Measurements from ENCODE around the gene FKBP1B.
A peak's percentile ranks its signal among the peaks of the same experiment; 100 is the strongest.
"Not testable (repeated sequence)": the region's sequence is repeated elsewhere in the genome, so short reads cannot be mapped to it uniquely, and the experiment has no call there.

Gene FKBP1B

DNA sequence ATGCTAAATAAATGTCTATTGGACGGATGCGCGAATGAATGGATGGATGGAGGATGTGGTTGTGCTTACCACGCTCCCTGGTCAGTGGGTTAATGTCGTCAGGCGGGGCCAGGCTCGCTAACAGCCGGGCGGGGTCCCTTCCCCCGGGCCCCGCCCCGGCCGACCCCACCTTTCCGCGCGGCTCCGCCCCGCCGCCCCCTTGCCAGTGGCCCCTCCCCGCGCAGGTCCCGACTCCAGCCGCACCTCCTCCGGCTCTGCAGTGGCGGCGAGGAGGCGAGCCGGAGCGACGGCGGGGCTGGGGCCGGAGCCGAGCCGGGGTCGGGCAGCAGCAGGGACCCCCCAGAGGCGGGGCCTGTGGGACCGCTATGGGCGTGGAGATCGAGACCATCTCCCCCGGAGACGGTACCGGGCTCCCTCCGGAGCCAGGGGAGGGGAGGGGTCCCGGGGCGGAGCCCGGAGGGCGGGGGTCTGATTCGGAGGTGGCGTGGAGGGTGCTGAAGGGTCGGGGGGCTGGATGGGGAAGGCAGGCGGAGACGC is at the start of gene FKBP1B:
FKBP1B (plus strand) TSS at position 257 of the 537 bp plus-strand sequence; CDS start at position 366, 109 bp downstream.
- DNase-seq: peak; percentile 57

DNA sequence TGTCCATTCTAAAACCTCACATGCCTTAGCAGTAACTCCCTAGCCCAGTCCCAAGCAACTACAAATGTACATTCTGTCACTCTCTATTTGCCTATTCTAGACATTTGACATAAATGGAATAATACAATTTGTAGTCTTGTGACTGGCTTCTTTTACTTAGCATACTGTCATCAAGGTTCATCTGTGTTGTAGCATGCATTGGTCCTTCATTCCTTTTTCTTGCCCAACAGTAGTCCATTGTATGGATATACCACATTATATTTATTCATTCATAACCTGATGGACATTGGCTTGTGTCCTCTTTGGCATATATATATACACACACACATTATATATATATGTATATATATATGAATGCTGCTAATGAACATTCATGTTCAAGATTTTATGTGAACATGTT is 41.8 kb upstream of the FKBP1B start:
- no peak for DNase-seq

DNA sequence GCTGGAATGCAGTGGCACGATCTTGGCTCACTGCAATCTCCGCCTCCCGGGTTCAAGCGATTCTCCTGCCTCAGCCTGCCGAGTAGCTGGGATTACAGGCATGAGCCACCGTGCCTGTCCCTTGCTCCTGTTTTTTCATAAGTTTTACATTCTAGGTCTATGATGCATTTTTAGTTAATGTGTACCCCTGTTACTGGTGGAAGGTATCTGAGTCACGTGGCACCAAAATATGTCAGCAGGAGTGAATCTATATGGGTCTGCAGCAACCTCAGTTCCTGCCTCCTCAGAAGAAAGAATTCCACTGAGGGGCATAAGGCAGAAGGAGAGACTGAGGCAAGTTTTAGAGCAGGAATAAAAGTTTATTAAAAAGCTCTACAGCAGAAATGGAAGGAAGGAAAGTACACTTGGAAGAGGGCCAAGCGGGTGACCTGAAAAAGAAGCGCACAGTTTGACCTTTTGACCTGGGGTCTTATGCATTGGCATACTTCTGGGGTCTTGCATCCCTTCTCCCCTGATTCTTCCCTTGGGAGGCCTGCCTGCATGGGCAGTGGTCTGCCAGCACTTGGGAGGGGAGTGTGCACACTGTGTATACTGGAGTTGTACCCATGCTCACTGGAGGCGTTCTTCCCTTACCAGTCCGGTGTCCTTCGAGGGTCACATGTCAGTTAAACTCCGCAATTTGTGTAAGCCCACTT is 40.7 kb upstream of the FKBP1B start:
- DNase-seq: no peak

DNA sequence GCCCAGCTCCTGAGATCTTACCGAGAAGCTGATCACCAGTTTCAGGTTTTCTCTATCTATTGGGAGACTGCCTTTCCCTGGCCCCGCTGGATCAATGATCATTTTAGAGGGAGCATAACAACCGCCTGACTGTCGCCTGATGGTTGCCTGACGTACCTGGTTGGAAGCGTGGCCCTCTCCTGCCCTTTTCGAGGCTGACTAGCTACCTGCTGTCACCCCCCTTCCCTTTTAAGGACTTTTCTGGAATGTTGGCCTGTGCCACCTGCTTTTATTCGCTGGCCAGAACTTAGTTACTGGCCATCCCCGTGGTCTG is 40.2 kb upstream of the FKBP1B start:
- DNase-seq: no peak

DNA sequence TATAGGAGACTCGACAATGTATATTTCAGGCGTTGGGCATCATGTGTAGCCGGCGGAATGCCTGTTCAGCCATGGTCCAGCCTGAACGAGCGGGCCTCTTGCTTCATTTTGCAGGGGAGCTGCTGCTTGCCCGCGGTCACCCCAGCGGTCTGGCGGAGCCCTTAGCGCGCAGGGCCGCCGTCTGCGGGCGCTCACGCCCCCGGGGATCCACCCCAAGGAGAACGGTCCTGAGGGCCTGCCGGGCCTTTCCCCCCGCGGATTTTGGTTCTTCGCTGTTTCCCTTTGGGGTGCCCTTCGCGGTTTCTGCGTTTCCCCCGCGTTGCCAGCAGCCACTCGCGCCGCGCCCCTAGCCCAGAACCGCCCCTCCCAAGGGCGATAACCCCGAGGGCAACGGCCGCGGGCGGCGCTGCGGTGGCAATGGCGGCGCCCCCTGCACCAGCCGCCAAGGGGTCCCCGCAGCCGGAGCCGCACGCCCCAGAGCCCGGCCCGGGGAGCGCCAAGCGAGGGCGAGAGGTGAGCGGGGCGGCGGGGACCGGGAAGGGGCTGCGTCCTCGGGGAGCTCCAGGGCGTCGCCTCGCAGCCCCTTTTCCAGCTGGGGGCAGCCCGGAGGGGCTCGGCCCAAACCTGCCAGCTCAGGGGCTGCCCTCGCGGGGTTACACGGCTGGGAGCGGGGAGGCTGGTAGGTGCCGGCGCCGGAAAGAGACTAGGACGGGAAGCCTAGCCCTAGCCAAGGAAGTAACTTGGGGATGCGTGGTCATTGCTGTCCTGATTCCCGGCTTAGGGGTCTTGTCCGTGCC is 39.7 kb upstream of the FKBP1B start, which contains the start of gene MFSD2B:
MFSD2B (plus strand) TSS at position 406 of the 797 bp plus-strand sequence; CDS start at position 418, 12 bp downstream.
- no peak for DNase-seq

DNA sequence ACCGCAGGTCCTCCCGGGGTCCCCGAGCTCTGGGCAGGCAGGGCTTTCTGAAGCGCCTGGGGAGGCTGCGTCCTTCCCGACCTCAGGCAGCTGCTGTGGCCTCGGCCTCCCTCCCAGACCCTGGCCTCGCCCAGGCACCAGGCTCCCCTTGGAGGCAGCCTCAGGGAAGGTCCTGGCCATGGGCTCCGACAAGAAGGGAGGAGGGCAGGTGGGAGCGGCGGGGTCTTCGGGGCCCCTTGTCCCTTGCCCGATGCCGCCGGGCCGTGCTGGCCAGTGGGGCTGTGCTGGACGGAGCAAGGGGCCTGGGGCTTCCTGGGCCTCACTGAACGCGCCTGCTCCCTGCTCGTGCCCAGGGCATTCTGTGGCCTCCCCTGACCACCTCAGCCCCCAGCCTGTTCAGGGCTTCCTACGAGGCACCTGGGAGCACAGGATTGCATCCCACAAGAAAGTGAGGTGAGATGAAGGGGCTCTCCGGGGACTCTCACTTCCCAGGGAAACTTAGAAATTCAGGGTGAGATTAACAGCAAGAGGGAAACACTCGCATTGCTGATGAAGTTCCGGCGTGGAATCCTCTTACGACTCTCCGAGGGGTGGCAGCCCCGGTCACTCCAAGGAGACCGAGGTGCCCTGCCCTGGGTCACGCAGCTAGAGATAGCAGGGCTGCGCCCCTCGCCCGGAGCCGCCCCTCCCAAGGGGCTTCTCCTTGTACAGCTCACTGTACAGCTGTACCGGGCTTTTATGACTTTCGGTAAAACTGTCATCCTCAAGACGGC is 38.9 kb upstream of the FKBP1B start:
- no peak for DNase-seq

DNA sequence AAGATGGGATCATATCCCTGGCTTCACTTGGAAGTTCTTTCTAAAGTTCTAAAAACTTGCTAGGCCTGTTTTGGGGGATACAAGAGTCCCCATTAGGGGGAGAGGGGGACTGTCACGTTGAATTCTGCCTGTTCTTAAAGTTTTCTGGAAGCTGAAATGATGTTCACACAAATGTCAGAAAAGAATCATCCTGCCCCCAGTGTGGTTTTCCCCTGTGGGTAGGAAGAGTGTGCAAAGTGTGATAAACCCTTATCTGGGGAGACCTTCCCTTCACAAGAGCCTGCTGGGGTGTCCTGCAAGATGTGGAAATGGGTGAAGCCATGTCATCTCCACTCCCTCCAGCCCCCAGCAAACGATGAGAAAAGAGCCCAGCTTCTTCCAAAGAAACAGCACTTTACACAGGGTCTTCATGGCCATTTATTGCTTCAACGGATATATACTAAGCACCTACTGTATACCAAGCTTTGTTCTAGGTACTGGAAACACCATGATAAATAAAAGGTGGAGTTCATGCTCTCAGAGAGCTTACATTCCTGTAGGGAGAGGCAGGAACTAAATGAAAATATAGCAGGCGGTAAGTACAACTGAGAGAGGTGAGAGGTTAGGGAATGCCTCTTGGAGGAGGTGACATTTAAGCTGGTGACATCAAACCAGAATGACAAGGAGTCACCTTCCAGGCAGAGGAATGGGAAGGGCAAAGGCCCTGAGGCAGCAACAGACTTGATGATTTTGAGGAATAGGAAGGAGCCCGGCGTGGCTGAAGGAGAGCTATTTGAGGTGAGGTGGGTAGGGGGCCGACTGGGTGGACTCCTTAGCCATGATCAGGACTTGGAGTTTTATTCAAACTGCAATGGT is 38.1 kb upstream of the FKBP1B start:
- no peak for DNase-seq

DNA sequence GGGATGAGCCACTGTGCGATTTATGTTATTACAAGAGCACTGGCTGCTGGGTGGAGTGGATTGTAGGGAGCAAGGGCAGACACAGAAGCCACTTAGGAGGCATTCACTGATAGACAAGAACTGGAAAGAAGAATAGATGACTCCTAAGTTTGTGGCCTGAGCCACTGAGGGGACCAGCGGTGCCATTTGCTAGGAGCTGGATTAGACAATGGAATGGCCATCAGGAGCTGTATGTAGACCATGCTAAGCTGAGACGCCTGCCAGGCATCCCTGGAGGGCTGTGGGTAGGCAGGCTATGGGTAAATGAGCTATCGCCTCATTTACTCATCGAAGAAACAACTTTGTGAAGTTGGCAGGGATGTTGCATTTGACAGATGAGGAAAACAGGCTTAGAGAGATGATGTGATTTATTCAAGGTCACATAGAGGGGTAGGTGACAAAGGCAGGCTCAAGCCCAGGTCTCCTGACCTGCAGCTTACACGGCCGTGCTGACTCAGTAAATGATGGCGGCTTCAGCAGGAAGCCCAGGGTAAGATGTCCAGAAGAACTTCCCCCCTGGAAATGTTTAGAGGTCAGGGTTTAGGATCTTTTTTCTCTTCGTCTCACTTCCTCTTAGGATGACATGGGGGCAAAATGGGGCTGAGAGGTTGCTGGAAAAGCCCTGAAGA is 36.9 kb upstream of the FKBP1B start:
- DNase-seq: no peak

DNA sequence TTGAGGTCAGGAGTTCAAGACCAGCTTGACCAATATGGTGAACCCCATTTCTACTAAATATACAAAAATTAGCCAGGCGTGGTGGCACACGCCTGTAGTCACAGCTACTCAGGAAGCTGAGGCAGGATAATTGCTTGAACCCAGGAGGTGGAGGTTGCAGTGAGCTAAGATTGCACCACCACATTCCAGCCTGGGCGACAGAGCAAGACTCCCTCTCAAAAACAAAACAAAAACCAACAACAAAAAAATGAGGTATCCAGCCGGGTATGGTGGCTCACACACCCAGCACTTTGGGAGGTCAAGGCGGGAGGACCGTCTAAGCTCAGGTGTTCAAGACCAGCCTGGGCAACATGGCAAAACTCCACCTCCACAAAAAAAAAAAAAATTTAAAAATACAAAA is 34.6 kb upstream of the FKBP1B start:
- not testable (repeated sequence) for DNase-seq

DNA sequence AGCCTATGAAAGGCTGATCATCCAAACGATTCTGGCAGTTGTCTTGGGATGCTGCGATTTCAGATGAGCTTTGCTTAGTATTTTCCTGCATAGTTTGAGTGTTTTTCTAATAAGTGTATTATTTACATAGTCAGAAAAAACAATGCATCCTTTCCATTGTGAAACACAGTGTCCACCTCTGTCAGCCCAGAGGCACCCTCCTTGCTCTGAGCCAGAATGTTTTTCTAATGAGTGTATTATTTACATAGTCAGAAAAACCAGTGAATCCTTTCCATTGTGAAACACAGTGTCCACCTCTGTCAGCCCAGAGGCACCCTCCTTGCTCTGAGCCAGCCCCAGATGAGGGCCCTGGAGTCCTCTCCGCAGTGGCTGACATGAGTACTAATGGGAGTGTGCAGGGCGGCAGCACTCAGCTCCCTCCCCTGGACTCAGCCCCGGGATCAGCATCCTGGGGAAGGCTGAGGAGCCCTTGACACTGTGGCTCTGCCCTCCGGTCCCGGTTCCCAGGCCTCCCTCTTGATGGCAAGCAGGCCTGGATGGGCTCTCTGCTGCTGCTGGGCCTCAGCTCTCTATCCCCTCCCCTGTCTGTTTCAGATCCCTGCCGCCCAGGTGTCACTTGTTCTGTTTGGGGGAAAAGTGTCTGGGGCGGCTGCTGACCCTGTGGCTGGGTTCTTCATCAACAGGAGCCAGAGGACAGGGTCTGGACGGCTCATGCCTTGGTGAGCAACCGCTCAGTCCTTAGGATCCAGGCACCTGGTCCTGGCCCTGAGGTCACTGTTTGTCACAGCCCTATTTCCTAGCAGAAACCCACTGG is 33.8 kb upstream of the FKBP1B start:
- no peak for DNase-seq

DNA sequence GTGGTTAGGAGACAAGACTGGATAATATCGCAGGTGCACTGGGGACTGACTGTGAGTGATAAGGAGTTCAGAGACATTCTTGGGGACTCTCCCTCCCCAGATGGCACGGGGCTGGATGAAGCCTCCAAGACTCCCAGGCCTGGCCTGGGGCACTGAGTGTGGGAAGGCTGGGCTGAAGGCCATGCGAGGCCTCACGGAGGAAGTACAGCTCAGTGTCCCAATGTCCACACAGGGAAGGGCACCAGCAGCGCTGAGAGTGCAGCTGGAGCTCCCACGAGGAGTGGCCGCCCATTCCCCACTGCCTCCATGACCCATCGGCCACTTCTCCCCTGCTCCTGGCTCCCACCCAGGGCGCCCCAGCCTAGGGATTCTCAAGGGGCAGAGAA is 33.2 kb upstream of the FKBP1B start:
- DNase-seq: no peak

DNA sequence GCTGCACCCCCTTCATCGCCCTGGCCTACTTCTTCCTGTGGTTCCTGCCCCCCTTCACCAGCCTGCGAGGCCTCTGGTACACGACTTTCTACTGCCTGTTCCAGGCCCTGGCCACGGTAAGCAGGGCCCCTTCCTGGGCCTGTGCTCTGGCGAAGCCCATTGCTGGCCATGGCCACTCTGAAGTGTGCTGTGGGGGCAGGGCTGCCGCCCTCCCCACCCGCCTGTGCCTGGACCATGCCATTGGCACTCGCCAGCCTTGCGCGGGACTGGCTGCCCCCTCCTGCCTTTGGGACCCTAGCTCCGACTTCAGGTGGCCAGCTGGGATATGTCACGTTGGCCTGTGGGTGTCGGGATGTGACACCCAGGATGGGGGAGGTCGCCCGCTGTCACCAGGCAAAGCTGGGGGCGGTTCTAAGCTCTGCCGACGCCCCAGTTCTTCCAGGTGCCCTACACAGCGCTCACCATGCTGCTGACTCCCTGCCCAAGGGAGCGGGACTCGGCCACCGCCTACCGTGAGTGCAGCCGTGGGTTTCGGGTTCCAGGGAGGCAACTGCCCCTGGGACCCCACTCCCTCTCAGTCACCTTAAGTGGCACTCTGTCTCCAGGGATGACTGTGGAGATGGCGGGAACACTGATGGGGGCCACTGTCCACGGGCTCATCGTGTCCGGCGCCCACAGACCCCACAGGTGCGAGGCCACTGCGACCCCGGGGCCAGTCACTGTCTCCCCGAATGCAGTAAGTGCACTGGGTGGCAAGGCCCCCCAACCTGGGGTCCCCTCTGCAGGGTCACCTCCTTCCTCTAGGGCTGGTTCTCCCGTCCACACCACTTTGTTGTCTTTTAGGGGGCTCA is 32.5 kb upstream of the FKBP1B start:
- DNase-seq: no peak

DNA sequence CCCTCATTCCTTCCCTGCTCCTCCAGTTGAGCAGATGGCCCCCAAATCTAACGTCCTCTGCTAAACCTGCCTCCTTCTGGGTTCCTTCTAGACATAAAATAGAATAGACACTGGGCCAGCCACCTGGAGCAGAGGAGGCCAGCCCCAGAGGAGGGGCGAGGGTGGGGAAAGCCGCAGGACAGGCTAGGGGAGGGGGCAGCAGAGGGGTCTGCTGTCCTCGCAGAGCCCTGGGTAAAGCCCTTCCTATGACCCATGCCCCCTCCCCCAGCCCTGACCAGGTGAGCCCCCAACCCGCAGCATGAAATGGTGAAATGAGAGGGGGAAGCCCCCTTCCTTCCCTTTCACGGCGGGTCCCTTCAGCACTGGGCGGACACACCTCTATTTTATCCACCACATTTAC is 31.8 kb upstream of the FKBP1B start:
- DNase-seq: no peak

DNA sequence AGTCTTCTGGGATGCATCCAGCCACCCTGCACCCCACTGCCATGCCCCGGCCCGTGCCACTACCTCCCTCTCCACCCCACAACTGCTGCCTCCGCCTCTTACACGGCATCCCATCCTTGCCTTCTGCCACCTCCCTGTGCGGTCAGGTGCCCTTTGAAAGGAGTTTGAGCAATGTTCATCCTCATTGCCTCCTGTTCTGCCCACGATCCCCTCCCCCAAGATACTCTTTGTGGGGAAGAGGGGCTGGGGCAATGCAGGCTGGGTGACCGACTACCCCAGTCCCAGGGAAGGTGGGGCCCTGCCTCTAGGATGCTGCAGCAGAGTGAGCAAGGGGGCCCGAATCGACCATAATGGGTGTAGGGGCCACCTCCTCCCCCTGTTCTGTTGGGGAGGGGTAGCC is 31.3 kb upstream of the FKBP1B start:
- DNase-seq: no peak

DNA sequence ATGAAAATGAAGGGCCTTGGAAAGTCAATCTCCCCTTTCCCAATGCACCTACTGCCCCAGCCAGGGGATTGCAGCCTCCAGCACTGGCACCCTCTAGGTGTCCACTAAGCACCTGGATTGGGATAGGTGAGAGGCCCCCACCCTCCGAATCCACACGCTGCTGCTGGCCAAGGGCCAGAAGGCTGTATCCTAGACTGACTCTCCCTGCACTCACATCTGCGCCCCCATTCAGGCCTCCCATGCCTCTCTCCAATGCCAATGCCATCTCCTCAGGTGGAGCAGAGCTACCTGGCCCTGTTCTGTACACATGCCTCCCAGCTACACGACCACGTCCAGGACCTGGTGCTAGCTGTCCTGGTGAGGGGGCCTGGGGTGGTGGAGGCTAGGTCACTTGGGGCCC is 29.8 kb upstream of the FKBP1B start:
- no peak for DNase-seq

DNA sequence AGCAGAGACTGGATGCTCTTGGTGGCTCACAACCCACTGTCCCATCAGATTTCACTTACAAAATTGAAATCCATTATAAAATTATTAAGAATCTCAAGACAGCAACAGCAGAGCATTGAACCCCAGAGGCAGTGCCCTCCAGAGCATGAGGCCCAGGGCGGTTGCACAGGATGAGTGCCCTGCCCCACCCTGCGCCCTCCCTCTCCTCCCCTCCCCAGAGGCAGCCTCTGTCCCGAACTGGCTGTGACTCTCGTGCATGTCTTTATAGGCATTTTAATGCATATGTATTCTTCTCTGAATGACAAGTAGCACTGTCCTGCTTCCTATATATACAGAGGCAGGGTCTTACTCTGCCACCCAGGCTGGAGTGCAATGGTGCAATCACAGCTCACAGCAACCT is 29.3 kb upstream of the FKBP1B start:
- no peak for DNase-seq

DNA sequence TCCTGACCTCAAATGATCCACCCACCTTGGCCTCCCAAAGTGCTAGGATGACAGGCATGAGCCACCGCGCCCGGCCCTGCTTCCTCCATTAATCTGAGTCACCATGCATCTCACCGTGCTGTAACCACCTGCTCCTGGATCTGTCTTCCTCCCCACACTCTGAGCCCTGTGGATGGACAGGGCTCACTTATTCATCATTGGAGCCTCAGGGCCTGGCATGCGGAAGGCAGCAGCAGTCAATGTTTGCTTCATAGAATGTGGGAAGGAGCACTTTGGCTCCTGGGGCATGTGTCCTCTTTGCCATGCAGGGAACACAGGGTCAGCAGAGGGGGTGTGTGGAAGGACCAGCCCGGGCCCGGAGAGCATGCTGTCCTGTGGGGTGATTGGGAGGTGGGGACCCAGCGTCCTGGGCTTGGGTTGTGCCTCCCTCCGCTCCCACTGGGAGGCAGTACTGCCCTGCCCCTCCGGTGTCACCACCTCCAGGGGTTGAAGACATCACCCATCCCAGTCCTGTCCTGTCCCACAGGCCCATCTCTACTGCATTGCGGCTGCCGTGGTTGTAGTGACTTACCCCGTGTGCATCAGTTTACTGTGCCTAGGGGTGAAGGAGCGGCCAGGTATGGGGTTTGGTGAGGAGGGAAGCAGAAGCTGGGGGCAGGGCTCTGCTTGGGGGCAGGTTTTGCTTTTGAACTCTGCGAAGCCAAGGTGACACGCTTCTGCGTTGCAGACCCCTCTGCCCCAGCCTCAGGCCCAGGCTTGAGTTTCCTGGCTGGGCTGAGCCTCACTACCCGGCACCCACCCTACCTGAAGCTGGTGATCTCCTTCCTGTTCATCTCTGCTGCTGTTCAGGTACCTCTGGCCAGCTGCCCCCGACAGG is 28.2 kb upstream of the FKBP1B start:
- peak; percentile 35 for DNase-seq

DNA sequence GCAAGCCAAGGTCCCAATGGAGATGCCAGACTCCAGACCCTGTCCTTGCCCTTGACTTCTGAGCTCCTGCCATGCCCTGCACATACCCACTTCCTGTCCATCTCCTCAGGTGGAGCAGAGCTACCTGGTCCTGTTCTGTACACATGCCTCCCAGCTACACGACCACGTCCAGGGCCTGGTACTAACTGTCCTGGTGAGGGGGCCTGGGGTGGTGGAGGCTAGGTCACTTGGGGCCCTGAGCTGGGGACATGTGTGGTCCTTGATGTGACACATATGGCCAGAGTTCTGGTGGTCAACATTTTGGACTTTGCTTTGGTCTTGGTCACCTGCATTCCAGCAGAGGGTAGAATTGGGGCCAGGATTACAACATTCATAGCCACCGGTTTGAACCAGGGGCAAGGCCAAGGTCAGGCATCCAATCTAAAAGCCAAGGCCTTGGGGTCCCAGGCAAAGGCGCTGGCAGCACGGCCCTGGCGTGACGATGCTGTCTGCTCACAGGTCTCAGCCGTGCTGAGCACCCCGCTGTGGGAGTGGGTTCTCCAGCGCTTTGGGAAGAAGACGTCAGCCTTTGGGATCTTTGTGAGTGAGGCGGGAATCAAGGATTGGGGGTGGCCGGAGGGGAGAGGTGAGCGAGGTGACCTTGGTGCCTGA is 27.1 kb upstream of the FKBP1B start:
- DNase-seq: no peak
